H4 (cell line): ENCODE measurements around the gene LMF1. TPM values are rescaled to one million over a fixed set of nuclear protein-coding genes. Genes with fewer than 3 reads are reported as not detected.

ENCODE experiments used
- DNase-seq: peaks from one replicate; pipeline ENCODE4 v3.0.0-alpha.2; 2015; ENCODE audit warnings: low spot score
- total RNA-seq: library from RNA; depleted of rRNA; stranded (reverse); fragments of >200 nt; shearing (Covaris generic); gene quantifications from 2 replicates; pipeline ENCODE4 v1.2.3, GENCODE V29; 2014

The LMF1 gene
- total RNA-seq, 1 experiment from 2014 or later, result 31.1 TPM

DNA sequence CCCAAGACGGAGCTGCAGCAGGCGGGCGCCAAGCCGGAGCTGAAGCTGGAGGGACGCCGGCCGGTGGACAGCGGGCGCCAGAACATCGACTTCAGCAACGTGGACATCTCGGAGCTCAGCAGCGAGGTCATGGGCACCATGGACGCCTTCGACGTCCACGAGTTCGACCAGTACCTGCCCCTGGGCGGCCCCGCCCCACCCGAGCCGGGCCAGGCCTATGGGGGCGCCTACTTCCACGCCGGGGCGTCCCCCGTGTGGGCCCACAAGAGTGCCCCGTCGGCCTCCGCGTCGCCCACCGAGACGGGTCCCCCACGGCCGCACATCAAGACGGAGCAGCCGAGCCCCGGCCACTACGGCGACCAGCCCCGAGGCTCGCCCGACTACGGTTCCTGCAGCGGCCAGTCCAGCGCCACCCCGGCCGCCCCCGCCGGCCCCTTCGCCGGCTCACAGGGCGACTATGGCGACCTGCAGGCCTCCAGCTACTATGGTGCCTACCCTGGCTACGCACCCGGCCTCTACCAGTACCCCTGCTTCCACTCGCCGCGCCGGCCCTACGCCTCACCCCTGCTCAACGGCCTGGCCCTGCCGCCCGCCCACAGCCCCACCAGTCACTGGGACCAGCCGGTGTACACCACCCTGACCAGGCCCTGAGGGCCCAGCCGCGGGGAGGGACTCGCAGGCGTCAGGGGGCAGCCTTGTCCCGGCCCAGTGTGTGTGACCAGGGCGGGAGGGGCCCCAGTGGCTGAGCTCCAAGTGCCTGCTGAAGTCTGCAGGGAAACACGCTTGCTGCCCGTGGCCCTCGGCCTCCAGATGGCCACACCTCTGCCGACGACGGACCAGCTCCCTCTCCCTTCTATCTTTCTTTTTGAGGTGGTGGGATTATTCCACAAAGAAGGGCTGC, 14.2 kb upstream of the LMF1 start:
- no peak for DNase-seq

DNA sequence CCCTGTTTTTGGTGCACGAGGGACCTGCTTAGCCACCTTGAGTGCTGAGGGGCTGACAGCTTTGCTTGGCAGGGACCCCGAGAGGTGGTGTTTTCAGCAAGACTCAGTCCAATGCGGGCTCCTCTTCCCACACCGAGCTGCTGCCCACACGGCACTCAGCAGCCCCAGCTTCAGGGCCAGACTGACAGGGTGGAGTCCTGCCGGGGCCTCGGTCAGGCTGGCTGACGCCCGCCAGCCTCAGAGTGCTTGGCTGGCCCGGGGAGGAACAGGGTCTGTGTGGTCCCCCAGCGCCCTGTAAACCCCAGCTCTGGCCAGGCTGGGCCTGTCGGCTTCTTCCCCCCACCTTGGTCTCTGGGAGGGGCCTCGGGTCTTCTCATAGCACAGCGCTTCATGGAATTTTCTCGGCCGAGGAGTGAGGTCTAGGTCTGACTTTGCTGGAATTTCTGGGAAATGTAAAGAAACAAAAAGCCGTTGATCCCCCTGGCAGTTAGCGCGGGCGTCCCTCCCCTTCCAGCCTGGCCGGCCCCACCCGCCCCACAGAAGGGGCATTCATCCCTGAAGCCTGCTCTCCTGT, 13.4 kb upstream of the LMF1 start:
- no peak for DNase-seq

DNA sequence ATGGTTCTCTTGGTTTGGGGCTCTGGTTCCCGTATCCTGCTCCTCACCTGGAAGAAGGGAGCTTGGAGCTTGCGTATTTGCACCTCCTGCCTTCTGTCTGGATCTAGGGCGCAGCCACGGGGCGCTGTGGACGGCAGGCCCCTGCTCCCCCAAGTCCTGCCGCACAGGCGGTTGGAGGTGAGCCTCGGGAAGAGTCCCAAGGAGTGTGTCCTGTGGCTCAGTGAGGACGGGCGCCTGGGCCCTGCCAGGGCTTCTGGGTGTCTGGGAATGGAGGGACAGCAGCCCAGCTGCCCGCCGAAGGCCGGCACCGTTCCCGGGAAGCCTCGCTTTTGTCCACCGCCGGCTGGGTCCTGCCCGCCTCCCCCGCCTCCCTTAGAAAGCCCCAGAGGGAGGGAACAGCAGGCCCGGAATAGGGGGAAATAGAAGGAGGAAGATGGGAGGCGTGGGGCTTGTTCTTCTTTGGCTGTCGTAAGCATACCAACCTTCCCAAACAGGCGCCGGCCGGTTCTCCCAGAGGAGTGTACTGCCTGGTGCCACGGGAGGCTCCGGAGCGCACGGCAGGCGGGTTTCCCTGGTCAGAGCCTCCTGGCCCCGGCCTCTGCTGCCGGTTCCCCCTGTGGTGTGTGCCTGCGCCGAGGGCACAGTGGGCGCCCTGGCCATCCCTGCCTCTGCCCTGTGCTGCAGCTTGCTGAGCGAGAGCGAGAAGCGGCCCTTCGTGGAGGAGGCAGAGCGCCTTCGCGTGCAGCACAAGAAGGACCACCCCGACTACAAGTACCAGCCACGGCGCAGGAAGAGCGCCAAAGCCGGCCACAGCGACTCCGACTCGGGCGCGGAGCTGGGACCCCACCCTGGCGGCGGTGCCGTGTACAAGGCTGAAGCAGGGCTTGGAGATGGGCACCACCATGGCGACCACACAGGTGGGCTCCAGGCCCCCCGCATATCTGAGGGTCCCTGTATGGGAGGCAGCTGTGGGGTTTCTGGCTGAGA, 12.6 kb upstream of the LMF1 start:
- DNase-seq, result no peak

DNA sequence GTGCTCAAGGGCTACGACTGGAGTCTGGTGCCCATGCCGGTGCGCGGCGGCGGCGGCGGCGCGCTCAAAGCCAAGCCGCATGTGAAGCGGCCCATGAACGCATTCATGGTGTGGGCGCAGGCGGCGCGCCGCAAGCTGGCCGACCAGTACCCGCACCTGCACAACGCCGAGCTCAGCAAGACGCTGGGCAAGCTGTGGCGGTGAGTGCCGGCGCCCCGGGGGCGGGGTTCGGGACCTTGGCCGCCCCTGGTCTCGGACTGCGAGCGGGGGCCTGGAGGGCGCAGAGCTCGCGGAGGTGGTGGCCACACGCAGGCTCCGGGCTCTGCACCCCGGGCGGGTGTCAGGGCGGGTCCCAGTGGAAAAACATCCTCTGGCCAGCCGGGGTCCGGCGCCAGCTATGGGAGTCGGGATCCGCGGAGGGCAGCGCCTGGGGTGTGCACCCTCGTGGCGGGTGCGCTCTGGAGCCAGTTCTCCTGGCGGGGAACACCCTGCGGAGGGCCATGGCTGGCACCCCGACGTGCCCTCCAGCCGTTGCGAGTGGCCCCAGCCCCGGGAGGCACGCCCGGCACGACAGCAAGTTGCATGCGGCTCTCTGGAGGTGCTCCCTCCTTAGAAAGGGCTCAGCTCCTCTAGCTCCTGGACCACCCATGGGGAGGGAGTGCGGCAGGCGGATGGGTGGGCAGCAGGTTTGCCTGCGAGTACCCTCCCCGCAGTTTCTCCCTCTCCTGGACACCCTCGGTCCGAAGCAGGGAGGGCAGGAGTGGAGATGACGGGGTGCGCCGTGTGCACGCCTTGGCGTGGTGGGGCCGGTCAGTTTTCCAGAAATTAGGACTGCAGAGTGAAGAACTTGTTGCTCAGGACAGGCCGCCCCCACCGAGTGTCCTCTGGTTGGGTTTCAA, 11.6 kb upstream of the LMF1 start:
- no peak for DNase-seq

DNA sequence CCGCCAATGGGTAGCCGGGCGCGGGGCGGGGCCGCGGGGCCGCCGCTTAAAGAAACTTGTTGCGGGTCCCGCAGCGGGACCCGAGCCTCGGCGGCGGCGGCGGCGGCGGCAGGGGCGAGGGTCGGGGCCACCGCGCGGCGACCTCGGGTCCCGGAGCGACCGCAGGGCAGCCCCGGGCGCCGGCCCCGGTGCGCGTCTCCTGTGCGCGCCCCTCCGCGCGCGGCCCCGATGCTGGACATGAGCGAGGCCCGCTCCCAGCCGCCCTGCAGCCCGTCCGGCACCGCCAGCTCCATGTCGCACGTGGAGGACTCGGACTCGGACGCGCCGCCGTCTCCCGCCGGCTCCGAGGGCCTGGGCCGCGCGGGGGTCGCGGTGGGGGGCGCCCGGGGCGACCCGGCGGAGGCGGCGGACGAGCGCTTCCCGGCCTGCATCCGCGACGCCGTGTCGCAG, 10.9 kb upstream of the LMF1 start, which contains the start of gene SOX8:
Gene SOX8, plus strand, starts transcription at position 76 of the 450 bp plus-strand sequence. Its CDS starts 153 bp downstream, at position 229.
- no peak for DNase-seq

DNA sequence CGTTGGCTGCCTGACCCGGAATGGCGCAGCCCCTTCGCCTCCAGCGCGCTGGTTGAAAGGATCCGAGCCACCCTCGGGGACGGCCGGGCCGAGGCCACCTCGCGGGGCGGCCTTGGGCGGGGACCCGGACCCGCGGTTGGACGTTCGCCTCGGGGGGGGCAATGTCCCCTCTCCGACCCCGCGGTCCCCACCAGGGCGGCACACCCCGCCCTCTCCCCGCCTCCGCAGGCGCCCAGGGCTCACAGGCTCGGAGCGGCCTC, 9.7 kb upstream of the LMF1 start:
- DNase-seq, result no peak

DNA sequence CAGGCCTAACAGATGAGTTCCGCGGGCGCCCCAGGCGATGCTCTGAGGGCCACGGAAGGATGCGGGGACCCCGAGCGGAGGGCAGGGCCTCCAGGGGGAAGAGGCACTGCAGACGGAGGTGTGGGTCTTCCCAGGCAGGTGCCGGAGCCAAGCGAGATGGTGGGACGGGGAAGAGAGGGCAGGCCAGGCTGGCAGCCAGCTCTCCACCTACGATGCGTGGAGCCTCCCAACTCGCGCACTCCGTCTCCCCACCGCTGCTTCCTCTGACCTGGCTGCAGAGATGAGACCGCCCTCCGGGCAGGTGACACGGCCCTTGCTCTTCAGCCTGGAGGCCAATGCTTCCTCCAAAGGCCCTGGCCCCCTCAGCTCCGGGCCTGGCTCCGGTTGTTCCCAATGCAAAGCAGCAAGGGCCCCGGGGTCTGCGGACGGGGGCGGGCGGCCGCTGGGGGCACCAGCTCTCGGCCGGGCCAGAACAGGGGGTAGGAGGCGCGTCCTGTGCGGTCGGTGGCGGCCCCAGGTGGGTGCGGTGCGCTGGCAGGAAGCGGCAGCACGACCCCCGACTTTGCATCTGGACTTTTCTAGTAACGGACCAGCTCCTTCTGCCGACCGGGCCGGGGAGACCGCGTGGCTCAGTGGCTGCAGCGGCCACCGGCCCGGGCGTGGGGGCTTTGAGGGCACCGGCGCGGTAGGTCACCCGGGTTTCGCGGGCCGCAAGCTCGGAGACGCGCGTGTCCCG, 9.2 kb upstream of the LMF1 start:
- DNase-seq, result no peak

DNA sequence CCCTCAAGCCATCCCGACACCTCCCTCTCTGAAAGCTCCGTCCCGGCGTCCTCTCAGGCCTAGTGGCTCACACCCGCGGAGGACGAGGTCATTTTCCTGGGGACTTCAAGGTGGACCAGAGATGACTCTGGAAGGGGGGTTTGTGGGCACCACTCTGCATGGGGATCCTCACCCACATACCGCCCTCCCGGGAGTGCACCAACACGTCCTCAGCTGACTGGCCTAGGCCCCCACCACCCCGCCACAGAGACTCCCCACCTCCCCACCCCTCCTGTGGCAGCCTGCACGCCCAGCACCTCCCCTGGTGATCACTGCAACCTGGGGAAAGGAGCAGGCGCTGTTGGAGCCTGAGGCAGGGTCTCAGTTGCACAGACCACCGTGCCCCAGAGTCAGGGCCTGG, 8.4 kb upstream of the LMF1 start:
- no peak for DNase-seq

DNA sequence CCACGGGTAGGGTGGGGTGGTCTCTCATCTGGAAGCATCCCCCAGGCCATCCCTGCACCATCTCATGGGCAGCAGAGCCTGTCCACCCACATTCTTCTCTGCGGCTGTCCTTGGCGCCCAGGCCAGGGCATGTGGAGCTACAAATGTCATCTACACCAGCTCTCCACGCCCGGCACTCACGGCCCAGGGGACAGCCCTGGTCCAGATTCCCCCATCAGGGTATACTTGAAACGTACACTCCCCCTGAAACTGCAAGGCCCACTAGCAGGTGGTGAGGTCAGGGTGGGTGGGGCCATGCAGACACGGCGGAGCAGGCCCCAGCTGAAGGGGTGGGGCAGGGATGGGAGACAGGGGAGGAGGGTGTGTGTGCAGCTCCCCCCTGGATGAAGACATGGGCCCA, 7.6 kb upstream of the LMF1 start:
- no peak for DNase-seq

DNA sequence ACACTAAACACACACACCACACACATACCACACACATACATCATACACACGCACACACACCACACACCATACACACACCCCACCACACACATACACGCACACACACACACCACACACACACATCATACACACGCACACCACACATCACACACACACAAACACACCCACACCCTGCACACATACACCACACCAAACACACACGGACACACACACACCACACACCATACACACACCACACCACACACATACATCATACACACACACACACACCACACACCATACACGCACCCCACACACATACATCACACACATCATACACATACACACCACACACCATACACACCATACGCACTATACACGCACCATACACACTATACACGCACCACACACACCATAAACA, 7.1 kb upstream of the LMF1 start:
- no peak for DNase-seq

DNA sequence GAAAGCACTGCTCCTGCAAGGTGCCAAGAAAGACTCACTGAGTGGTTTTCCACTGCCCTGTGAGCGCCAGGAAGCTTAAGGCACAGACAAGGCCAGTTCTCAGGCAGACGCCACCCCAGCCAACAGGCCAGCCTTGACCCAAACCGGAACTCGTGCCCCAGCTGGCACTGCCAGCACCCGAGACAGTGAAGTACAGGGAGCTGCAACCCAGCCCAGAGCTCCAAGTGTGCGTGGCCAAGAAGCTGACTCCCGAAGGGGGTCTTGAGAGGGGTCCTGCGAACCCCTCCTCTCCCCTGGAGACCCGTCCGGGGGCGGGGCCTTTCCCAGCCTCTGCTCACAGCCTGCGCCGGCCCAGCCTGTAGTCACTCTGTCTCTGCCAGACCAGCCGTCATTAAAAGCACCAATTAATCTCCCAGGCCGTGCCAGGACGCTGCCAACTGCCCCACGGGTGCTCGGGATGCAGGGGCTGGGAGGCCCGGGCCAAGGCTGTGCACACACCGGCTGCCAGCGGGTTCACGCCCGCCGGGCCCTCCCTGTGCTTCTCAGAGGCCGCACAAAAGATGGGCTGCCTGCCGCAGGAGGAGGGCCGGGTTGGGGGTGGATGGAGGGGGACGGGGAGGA, 6.4 kb upstream of the LMF1 start:
- DNase-seq, result no peak

DNA sequence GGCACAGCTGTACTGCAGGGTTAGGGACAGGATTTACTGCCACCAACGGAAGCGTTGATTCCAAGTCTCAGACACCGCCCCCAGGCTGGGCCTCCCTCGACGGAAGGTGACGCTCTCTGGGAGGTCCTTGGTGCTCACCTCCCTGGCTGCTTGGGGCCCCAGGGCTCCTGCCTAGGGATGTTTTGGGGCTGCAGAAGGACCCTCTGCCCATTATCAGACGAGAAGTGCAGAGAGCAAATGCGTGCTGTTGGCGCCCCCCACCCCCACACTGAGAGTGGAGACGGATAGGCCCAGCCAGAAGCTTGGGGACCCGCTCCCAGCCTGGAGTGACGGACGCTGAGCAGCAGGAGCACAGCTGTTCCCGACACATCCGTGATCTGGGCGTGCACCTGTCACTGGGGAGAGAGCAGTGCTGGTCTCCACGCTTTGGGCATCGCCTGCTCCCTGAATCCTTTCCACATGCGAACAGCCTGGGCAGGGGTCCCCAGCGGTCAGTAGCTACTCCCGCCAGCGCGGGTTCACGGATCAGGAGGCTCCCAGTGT, 5.7 kb upstream of the LMF1 start:
- no peak for DNase-seq

DNA sequence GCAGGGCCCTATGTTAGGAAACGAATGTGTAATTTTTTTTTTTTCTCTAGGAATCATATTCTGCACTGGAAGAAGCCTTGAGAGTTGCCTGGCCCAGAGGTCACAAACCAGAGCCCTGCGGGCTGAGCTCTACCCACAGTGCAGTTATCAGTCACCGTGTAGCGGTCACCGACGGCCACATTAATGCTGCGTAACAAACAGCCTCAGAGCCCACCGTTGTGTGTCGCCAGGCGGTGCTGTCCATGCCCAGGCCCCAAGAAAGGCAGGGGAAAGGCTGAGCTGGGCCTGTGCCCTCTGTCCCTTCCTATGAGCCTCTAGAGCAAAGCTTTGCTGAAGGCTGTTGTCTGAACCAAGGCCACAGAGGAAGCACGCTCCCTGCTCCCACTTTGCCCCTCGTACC, 4.5 kb upstream of the LMF1 start:
- no peak for DNase-seq

DNA sequence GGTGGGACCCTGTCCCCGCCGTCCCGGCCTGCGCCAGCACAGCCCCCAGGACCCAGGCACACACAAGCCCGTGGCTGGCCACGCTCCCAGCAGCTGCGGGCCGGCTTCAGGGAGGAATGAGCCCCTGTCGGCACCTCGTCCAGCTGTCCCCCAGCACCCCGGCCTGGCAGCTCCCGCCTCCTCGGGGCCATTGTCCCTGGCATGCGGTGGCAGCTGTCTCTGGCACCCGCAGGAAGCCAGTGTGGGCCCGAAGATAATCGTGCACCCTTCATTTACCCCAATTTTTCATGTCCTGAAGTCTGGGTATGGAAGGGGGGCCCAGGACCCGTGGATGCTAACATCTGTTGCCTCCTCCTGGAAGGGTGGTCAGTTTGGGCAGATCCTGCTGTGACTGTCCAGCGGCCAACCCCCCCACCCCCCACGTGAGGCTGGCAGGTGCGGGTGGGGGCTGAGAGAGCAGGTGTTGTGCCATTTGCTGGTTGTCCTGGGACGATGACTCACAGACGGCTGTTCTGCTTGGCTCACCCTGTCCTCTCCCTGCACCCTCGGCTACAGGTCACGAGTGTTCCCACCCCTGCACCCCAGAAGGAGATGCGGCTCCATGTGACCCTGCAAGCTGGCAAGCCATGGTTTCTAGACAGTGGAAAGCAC, 4.0 kb upstream of the LMF1 start:
- no peak for DNase-seq

DNA sequence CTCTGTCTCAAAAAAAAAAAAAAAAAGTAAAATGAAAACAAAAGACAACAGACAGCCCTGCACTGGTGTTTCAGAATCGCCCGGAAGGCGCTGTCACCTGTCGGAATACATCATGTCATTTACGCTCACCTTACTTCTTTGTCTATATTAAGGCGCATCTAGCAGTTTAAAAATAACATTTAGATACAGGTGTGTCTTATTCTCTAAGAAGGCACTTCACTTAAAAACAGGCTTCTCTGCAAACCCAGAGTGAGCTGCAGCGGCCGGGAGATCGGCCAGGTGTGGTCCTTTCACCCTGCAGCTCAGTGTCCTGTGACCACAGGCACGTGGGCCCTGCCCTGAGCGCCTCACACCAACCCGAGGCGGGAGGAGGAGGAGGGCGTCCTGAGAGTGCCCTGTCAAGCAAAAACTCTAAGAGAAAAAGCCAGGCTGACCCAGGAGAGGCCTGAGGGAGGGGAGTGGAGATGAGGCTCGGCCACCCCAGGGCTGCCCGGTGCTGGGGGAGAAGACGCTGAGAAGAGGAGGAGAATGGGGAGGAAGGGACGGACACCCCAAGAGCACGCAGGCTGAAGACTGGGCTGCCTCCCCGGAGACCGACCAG, 3.3 kb upstream of the LMF1 start:
- no peak for DNase-seq

DNA sequence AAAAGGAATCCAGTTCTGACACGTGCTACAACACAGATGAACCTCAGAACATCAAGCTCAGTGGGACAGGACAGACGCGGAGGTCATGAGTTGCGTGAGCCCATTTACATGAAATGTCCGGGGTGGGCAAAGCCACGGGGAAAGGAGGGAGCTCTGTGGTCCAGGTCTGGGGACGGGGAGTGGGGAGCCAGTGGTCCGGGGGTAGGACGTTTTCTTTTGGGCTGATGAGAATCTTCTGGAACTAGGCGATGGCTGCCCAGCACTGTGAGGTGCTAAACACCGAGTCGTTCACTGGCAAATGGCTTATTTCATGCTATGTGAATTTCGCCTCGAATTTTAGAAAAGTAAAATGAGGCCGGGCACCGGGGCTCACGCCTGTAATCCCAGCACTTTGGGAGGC, 2.6 kb upstream of the LMF1 start:
- no peak for DNase-seq

DNA sequence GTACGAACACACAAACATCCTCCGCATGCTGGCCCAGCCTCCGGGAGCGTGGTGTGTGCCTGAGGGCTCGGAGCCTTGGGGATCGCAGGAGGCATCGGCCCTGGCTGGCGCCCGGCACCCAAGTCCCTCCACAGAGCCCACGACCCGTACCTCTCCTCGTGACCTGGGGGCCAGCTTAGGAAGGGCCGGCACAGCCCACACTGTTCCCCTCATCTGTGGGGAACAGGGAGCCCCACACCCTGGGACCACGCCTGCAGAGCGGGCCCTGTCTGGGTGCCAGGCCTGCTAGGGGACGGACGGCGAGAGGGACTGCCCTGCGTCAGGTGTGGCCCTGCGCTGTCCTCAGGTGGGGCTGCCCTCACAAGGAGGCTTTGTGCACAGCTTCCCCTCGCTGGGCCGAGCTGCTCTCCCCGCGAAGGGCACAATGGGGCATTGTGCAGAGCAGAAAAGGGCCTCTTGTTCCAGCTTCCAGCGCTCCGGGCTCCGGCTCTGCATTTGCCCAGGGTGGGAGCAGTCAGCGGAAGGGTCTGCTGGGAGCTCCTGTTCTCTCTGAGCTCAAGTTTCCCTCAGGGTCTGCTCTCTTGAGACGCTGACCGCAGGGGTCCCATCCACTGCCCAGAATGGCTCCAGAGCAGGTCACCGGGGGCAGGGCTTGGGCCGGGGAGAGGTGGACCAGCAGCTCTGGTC, 1.7 kb upstream of the LMF1 start:
- DNase-seq, result no peak

DNA sequence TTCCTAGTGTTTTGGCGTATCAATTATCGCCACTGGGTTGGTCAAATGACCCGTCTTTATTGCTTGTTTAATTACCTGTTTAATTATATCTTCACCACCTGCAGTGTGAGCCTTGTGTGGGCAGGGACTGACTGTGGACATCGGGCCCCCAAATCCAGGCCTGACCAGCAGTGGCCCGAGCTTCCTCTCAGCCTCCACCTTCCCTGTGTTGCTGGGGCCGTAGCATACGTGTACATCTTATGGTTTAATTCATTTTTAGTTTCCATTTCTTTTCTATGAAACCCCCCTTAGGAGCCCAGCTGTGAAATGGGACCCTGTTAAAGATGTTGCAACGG, 1.2 kb upstream of the LMF1 start:
- no peak for DNase-seq

DNA sequence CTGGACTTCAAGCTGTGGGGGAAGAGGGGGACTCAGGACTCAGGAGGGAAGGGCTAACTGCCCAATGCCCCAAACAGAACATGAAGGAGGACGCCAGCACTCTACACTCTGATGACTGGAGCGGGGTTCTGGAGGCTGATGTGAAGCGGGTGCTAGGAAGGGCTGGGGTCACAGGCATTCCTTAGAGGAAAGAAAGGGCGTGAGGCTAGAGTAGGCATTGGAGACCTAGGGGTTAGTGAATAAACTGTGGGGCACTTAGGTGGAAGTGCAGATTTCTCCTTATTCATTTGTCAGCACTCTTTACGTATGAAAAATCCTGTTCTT, 760 bp upstream of the LMF1 start:
- no peak for DNase-seq
